Ectodermal cell (in vitro differentiated cells): ENCODE data around the gene ING5.

Source experiments
- H3K27ac ChIP-seq: 2 replicates; pipeline ENCODE4 v1.7.0; 2013; ENCODE audit warnings: mild to moderate bottlenecking, low read depth, low read length; ENCODE audit not compliant: insufficient read depth, poor library complexity, severe bottlenecking
- H3K27me3 ChIP-seq: 2 replicates; pipeline ENCODE4 v1.7.0; 2013; ENCODE audit warnings: mild to moderate bottlenecking, low read length; ENCODE audit not compliant: insufficient read depth, control insufficient read depth, poor library complexity, severe bottlenecking
- H3K36me3 ChIP-seq: one replicate; pipeline ENCODE4 v1.7.0; 2013; ENCODE audit warnings: low read length; ENCODE audit not compliant: control insufficient read depth, insufficient read depth
- H3K4me1 ChIP-seq: one replicate; pipeline ENCODE4 v1.7.0; 2013; ENCODE audit warnings: low read length; ENCODE audit not compliant: control insufficient read depth, insufficient read depth
- H3K4me3 ChIP-seq: 2 replicates; pipeline ENCODE4 v1.7.0; 2013; ENCODE audit warnings: low read depth, low read length, control low read depth; ENCODE audit not compliant: insufficient read depth
- H3K9me3 ChIP-seq: 2 replicates; pipeline ENCODE4 v1.7.0; 2013; ENCODE audit warnings: mild to moderate bottlenecking, low read length, moderate library complexity; ENCODE audit not compliant: control insufficient read depth
- WGBS, 2 experiments: methylation state at CpG; one replicate each; pipeline ENCODE4 v1.1.7; 2013; ENCODE audit warnings: missing lambda C conversion rate in 2 of 2; 5-methylcytosine and 5-hydroxymethylcytosine counted together

Gene ING5

GRCh38 chr2:241748468-241749256 lies 46.8 kb downstream of the ING5 start:
- H3K27me3 ChIP-seq = no peaks in the 10 kb centered on the region
- no peak overlapping the region for H3K27ac ChIP-seq
- 95% methylated on average over 32 of the region's 32 CpGs for WGBS, 2 experiments
- H3K9me3 ChIP-seq = no peaks in the 10 kb centered on the region
- H3K4me1 ChIP-seq = no peaks in the 10 kb centered on the region
- H3K36me3 ChIP-seq = peaks cover 30% of the 10 kb centered on the region
- H3K4me3 ChIP-seq = no peak overlapping the region

GRCh38 chr2:241750076-241750840 lies 48.4 kb downstream of the ING5 start:
- H3K27me3 ChIP-seq = no peaks in the 10 kb centered on the region
- 91 to 95% methylated on average over 22 of the region's 22 CpGs for WGBS, 2 experiments
- no peak overlapping the region for H3K4me3 ChIP-seq
- no peak overlapping the region for H3K27ac ChIP-seq
- H3K36me3 ChIP-seq = peaks cover 19% of the 10 kb centered on the region
- no peaks in the 10 kb centered on the region for H3K4me1 ChIP-seq
- H3K9me3 ChIP-seq = no peaks in the 10 kb centered on the region

DNA sequence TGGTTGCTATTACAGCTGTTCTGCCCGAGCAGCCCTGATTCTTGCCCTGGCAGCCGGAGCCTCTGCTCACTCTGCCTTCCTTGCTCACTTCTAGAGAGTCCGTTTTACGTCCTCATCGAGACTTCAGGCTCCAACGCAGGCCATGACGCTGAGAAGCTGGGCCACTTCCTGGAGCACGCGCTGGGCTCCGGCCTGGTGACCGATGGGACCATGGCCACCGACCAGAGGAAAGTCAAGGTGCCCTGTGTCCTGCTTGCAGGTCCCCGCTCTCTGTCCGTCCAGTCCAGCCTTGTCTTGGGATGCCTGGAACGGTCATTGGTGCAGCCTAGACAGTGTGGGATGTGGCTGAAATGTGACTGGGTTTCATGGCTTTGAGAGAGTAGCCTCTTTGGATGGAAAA lies 49.3 kb downstream of the ING5 start:
- WGBS, 2 experiments = 94 to 96% methylated on average over 15 of the region's 15 CpGs
- H3K27me3 ChIP-seq = no peaks in the 10 kb centered on the region
- H3K36me3 ChIP-seq = peaks cover 11% of the 10 kb centered on the region
- H3K4me3 ChIP-seq = no peak overlapping the region
- H3K27ac ChIP-seq = no peak overlapping the region
- H3K9me3 ChIP-seq = no peaks in the 10 kb centered on the region
- no peaks in the 10 kb centered on the region for H3K4me1 ChIP-seq

- WGBS, 2 experiments = 93 to 94% methylated on average over 18 of the region's 18 CpGs
- Histone ChIP-seq H3K4me3 (no peak overlapping the region), H3K9me3 (no peaks in the 10 kb centered on the region), H3K4me1 (no peaks in the 10 kb centered on the region), H3K27ac (no peak overlapping the region), H3K27me3 (no peaks in the 10 kb centered on the region), H3K36me3 (peaks cover 12% of the 10 kb centered on the region)
These were observed 49.9 kb downstream of the ING5 start for GRCh38 chr2:241751776-241752175.

DNA sequence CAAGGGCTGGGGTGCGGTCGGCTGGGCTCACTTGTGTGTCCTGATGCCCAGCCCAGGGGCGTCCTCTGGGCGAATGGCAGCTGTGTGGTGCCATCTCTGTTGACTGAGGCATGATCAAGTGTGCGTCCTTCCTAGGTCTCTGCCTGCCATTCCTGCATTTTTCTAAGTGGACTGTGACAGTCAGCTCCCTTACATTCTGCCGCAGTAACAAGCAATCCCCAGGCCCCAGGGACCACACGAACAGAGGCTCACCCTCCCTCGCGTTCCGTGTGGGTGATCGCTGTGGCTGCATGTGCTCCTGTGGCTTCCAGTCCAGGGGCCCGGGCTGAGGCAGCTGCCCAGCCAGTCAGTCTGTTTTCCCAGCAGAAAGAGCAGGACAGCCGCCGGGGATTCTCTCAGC lies 50.4 kb downstream of the ING5 start:
- Histone ChIP-seq H3K27me3 (no peaks in the 10 kb centered on the region), H3K36me3 (peaks cover 15% of the 10 kb centered on the region), H3K4me1 (no peaks in the 10 kb centered on the region), H3K27ac (no peak overlapping the region), H3K9me3 (no peaks in the 10 kb centered on the region), H3K4me3 (no peak overlapping the region)
- WGBS, 2 experiments = 96 to 97% methylated on average over 14 of the region's 14 CpGs

- 90 to 94% methylated on average over 21 of the region's 21 CpGs for WGBS, 2 experiments
- Histone ChIP-seq H3K27me3 (no peaks in the 10 kb centered on the region), H3K4me1 (no peaks in the 10 kb centered on the region), H3K4me3 (no peak overlapping the region), H3K9me3 (no peaks in the 10 kb centered on the region), H3K36me3 (peaks cover 15% of the 10 kb centered on the region), H3K27ac (no peak overlapping the region)
These were observed 50.9 kb downstream of the ING5 start for GRCh38 chr2:241752689-241753276.

DNA sequence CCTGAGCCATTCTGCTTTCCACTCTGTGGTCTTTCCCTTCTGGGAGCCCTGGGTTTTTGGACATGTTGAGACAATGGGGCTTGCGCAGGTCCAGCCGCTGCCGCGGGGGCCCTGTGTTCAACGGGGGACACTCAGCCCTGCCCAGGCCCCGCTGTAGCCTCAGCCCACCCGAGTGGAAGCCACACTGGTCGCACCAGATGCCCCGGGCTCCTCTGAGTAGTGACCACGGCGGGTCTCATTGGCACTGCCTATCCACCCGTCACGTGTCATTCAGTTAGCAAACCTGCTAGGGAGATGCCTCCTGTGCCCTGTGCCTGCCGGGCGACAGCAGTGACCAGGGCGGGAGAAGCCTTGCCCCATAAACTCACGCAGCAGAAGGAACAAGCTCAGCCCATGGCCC lies 51.7 kb downstream of the ING5 start:
- Histone ChIP-seq H3K4me1 (no peaks in the 10 kb centered on the region), H3K27ac (no peak overlapping the region), H3K27me3 (no peaks in the 10 kb centered on the region), H3K4me3 (no peak overlapping the region), H3K36me3 (peaks cover 15% of the 10 kb centered on the region), H3K9me3 (no peaks in the 10 kb centered on the region)
- 96% methylated on average over 17 of the region's 17 CpGs for WGBS, 2 experiments

- no peak overlapping the region for H3K4me3 ChIP-seq
- H3K27ac ChIP-seq = no peak overlapping the region
- no peaks in the 10 kb centered on the region for H3K9me3 ChIP-seq
- H3K27me3 ChIP-seq = no peaks in the 10 kb centered on the region
- 95 to 96% methylated on average over 20 of the region's 20 CpGs for WGBS, 2 experiments
- peaks cover 12% of the 10 kb centered on the region for H3K36me3 ChIP-seq
- H3K4me1 ChIP-seq = no peaks in the 10 kb centered on the region
These were observed 52.2 kb downstream of the ING5 start for GRCh38 chr2:241754042-241754441.

DNA sequence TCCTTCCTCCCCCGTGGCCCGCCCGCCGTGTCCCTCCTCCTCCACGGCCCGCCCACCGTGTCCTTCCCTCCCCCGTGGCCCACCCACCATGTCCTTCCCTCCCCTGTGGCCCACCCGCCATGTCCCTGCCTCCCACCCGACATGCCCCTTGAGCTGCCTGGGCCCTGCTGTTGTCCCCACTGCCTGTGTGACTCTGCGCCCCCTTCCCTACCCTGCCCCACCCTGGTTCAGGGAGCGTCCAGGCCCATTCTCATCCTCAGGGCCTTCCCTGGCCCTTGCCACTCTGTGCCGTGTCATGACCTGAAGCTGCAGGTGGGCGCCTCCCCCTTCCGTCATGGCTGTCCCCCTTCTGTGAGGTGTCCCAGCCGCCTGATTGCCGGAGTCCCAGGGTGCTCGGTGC lies 53.3 kb downstream of the ING5 start:
- Histone ChIP-seq H3K27ac (no peak overlapping the region), H3K27me3 (no peaks in the 10 kb centered on the region), H3K36me3 (peaks cover 11% of the 10 kb centered on the region), H3K4me1 (no peaks in the 10 kb centered on the region), H3K4me3 (no peak overlapping the region), H3K9me3 (no peaks in the 10 kb centered on the region)
- 94 to 96% methylated on average over 18 of the region's 18 CpGs for WGBS, 2 experiments

- peaks cover 17% of the 10 kb centered on the region for H3K36me3 ChIP-seq
- H3K9me3 ChIP-seq = no peaks in the 10 kb centered on the region
- WGBS, 2 experiments = 96 to 97% methylated on average over 27 of the region's 27 CpGs
- H3K4me3 ChIP-seq = no peak overlapping the region
- no peaks in the 10 kb centered on the region for H3K4me1 ChIP-seq
- no peaks in the 10 kb centered on the region for H3K27me3 ChIP-seq
- no peak overlapping the region for H3K27ac ChIP-seq
These were observed 53.9 kb downstream of the ING5 start for GRCh38 chr2:241755777-241756176.
